Measurements from ENCODE around the gene CRIP1. TPM values are rescaled to one million over a fixed set of nuclear protein-coding genes. Genes with fewer than 3 reads are reported as not detected.

CRIP1 gene
- total RNA-seq, 1 experiment from 2014 or later, result 0.39 TPM

GRCh38 chr14:105527826-105528585, 41.3 kb downstream of the CRIP1 start:
- no peaks in the 10 kb centered on the region; the same call in 1 of the 2 replicates for H3K9me3 ChIP-seq (replicated peaks)
- peaks cover 26% of the 10 kb centered on the region for H3K27me3 ChIP-seq (replicated peaks)
- H3K4me3 ChIP-seq, result peak overlapping the region; percentile 43
- H3K36me3 ChIP-seq, result no peaks in the 10 kb centered on the region
- DNase-seq (ENCODE audit: low read depth in 1 of 2, low spot score in 2 of 2), result peak; percentile 71 to 73
- H3K4me1 ChIP-seq (replicated peaks), result peaks cover 14% of the 10 kb centered on the region
- no peak overlapping the region for H3K27ac ChIP-seq

- Histone ChIP-seq H3K27me3 (replicated peaks) (peaks cover 28% of the 10 kb centered on the region), H3K4me1 (replicated peaks) (peaks cover 14% of the 10 kb centered on the region), H3K9me3 (replicated peaks) (no peaks in the 10 kb centered on the region; the same call in 1 of the 2 replicates), H3K27ac (no peak overlapping the region), H3K36me3 (no peaks in the 10 kb centered on the region), H3K4me3 (peak overlapping the region; percentile 43)
- DNase-seq (ENCODE audit: low read depth in 1 of 2, low spot score in 2 of 2), result no peak
Measured at GRCh38 chr14:105528586-105529318, 42.1 kb downstream of the CRIP1 start.

- Histone ChIP-seq H3K9me3 (replicated peaks) (no peaks in the 10 kb centered on the region; the same call in 1 of the 2 replicates), H3K27ac (no peak overlapping the region), H3K36me3 (no peaks in the 10 kb centered on the region), H3K27me3 (replicated peaks) (peaks cover 28% of the 10 kb centered on the region), H3K4me1 (replicated peaks) (peaks cover 14% of the 10 kb centered on the region), H3K4me3 (no peak overlapping the region)
- no peak for DNase-seq (ENCODE audit: low read depth in 1 of 2, low spot score in 2 of 2)
Measured at GRCh38 chr14:105529319-105529568, 42.6 kb downstream of the CRIP1 start.

GRCh38 chr14:105529569-105530284, 43.0 kb downstream of the CRIP1 start:
- H3K36me3 ChIP-seq, result no peaks in the 10 kb centered on the region
- no peak for DNase-seq (ENCODE audit: low read depth in 1 of 2, low spot score in 2 of 2)
- no peak overlapping the region for H3K27ac ChIP-seq

GRCh38 chr14:105530285-105531087, 43.8 kb downstream of the CRIP1 start:
- H3K4me3 ChIP-seq, result no peak overlapping the region
- DNase-seq (ENCODE audit: low read depth in 1 of 2, low spot score in 2 of 2), result no peak
- no peaks in the 10 kb centered on the region for H3K9me3 ChIP-seq (replicated peaks)
- peaks cover 19% of the 10 kb centered on the region for H3K27me3 ChIP-seq (replicated peaks)
- H3K27ac ChIP-seq, result no peak overlapping the region
- no peaks in the 10 kb centered on the region for H3K36me3 ChIP-seq
- H3K4me1 ChIP-seq (replicated peaks), result peaks cover 14% of the 10 kb centered on the region

More at GRCh38 chr14:105529569-105530284, 43.0 kb downstream of the CRIP1 start:
- H3K27me3 ChIP-seq (replicated peaks), result peaks cover 23% of the 10 kb centered on the region
- peaks cover 14% of the 10 kb centered on the region for H3K4me1 ChIP-seq (replicated peaks)
- H3K9me3 ChIP-seq (replicated peaks), result no peaks in the 10 kb centered on the region; the same call in 1 of the 2 replicates
- no peak overlapping the region for H3K4me3 ChIP-seq

- no peak for DNase-seq (ENCODE audit: low read depth in 1 of 2, low spot score in 2 of 2)
- Histone ChIP-seq H3K9me3 (replicated peaks) (no peaks in the 10 kb centered on the region), H3K27me3 (replicated peaks) (peaks cover 11% of the 10 kb centered on the region), H3K4me3 (no peak overlapping the region), H3K4me1 (replicated peaks) (peaks cover 10% of the 10 kb centered on the region), H3K36me3 (no peaks in the 10 kb centered on the region), H3K27ac (no peak overlapping the region)
Measured at GRCh38 chr14:105531088-105531893, 44.6 kb downstream of the CRIP1 start.

- H3K4me1 ChIP-seq (replicated peaks), result peaks cover 10% of the 10 kb centered on the region
- H3K27me3 ChIP-seq (replicated peaks), result peaks cover 7% of the 10 kb centered on the region
- no peak for DNase-seq (ENCODE audit: low read depth in 1 of 2, low spot score in 2 of 2)
- H3K9me3 ChIP-seq (replicated peaks), result no peaks in the 10 kb centered on the region
- H3K36me3 ChIP-seq, result no peaks in the 10 kb centered on the region
- no peak overlapping the region for H3K27ac ChIP-seq
- H3K4me3 ChIP-seq, result no peak overlapping the region
Measured at GRCh38 chr14:105531894-105532623, 45.4 kb downstream of the CRIP1 start.

GRCh38 chr14:105532735-105533141, 46.1 kb downstream of the CRIP1 start:
- Histone ChIP-seq H3K27ac (no peak overlapping the region), H3K27me3 (replicated peaks) (peaks cover 3% of the 10 kb centered on the region; the same call in 1 of the 2 replicates), H3K36me3 (no peaks in the 10 kb centered on the region), H3K4me1 (replicated peaks) (peaks cover 9% of the 10 kb centered on the region), H3K4me3 (no peak overlapping the region), H3K9me3 (replicated peaks) (no peaks in the 10 kb centered on the region)
- no peak for DNase-seq (ENCODE audit: low read depth in 1 of 2, low spot score in 2 of 2)

- H3K27ac ChIP-seq, result no peak overlapping the region
- no peak for DNase-seq (ENCODE audit: low read depth in 1 of 2, low spot score in 2 of 2)
- no peak overlapping the region for H3K4me3 ChIP-seq
- no peaks in the 10 kb centered on the region for H3K9me3 ChIP-seq (replicated peaks)
- H3K27me3 ChIP-seq (replicated peaks), result peaks cover 3% of the 10 kb centered on the region; the same call in 1 of the 2 replicates
- H3K36me3 ChIP-seq, result no peaks in the 10 kb centered on the region
- H3K4me1 ChIP-seq (replicated peaks), result peaks cover 3% of the 10 kb centered on the region; the same call in 1 of the 2 replicates
Measured at GRCh38 chr14:105533391-105533790, 46.7 kb downstream of the CRIP1 start.

- no peaks in the 10 kb centered on the region for H3K36me3 ChIP-seq
- H3K9me3 ChIP-seq (replicated peaks), result no peaks in the 10 kb centered on the region
- H3K27me3 ChIP-seq (replicated peaks), result peaks cover 3% of the 10 kb centered on the region; the same call in 1 of the 2 replicates
- H3K4me3 ChIP-seq, result no peak overlapping the region
- DNase-seq (ENCODE audit: low read depth in 1 of 2, low spot score in 2 of 2), result no peak
- H3K27ac ChIP-seq, result no peak overlapping the region
- H3K4me1 ChIP-seq (replicated peaks), result no peaks in the 10 kb centered on the region
Measured at GRCh38 chr14:105533811-105534498, 47.3 kb downstream of the CRIP1 start.

- H3K9me3 ChIP-seq (replicated peaks), result no peaks in the 10 kb centered on the region
Measured at GRCh38 chr14:105534586-105534985, 47.9 kb downstream of the CRIP1 start.

GRCh38 chr14:105536051-105536450, 49.4 kb downstream of the CRIP1 start:
- Histone ChIP-seq H3K4me3 (no peak overlapping the region), H3K36me3 (no peaks in the 10 kb centered on the region), H3K9me3 (replicated peaks) (no peaks in the 10 kb centered on the region), H3K27ac (no peak overlapping the region), H3K27me3 (replicated peaks) (peaks cover 3% of the 10 kb centered on the region; the same call in 1 of the 2 replicates), H3K4me1 (replicated peaks) (no peaks in the 10 kb centered on the region)
- DNase-seq (ENCODE audit: low read depth in 1 of 2, low spot score in 2 of 2), result no peak

More at GRCh38 chr14:105534586-105534985, 47.9 kb downstream of the CRIP1 start:
- Histone ChIP-seq H3K27me3 (replicated peaks) (peaks cover 3% of the 10 kb centered on the region; the same call in 1 of the 2 replicates), H3K27ac (no peak overlapping the region), H3K4me3 (no peak overlapping the region), H3K4me1 (replicated peaks) (no peaks in the 10 kb centered on the region), H3K36me3 (no peaks in the 10 kb centered on the region)
- no peak for DNase-seq (ENCODE audit: low read depth in 1 of 2, low spot score in 2 of 2)
